Measurements from ENCODE around the gene RMC1.

The RMC1 gene

GRCh38 chr18:23580677-23581367 lies 77.5 kb downstream of the RMC1 start:
- DNase-seq (ENCODE audit: extremely low read depth in 1 of 2, low read depth in 1 of 2), result no peak
